Measurements from ENCODE around the gene MRE11.

DNA sequence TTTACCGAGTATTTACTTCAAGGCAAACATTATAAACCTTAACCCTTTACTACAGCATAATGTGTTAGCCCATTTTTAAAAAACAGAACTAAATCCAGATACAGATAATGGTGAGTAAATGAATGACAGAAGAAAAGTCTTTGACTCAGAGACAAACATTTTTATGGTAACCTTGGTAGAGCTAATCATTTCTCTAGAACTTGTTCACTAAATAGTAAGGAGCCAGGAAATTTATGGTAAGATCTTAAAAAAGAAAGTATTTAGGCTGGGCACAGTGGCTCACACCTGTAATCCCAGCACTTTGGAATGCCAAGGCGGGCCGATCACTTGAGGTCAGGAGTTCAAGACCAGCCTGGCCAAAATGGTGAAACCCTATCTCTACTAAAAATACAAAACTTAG lies 38.6 kb upstream of the MRE11 start:
- TF ChIP-seq POLR2A (conservative IDR thresholded peaks at IDR 0.05) (no peak), ARID1B (IDR thresholded peaks at IDR 0.05) (no peak)

Data from K562 (cell line).